Measurements from ENCODE around the gene MRPL44. TPM values are rescaled to one million over a fixed set of nuclear protein-coding genes. Genes with fewer than 3 reads are reported as not detected.

MRPL44 gene
- polyA plus RNA-seq, 3 donors: 7.5 to 28.4 (median 25.7) TPM

DNA sequence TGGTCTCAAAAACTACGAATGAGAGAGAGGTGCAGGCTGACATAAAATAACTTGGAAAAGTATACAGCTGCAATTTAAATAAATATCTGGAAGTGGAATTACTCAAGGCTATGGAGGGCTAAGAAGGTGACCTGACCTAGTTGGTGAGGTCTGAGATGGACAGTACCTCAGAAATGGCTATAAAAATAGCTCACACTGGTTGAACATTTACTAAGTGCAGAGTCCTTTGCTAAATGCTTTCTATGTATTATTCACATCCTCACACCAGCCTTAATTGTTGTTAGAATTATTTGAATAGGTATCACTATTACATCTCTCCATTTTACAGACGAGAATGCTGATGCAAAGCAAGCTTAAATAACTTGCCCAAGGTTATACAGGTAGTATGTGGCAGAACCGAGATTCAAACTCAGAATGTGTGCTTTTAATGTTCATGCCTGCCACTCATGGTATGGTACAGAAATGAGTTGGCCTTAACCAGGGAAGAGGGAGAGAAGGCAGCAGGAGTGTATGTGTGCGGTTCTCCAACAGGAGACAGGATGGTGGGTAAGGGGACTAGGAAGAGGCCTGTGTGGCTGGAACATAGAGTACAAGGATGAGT is 37.4 kb downstream of the MRPL44 start:
- Mint-ChIP-seq H3K27ac (no peak overlapping the region), H3K36me3 (no peaks in the 10 kb centered on the region), H3K4me3 (no peak overlapping the region), H3K9me3 (no peaks in the 10 kb centered on the region), H3K27me3 (ENCODE audit: low read depth in 3 of 3) (no peaks in the 10 kb centered on the region), H3K4me1 (peaks cover 1% of the 10 kb centered on the region)
- Histone ChIP-seq H3K9me3 (replicated peaks in 1 of 2; ENCODE audit: control insufficient read depth in 1 of 2, insufficient read depth in 1 of 2, low read length in 2 of 2) (no peaks in the 10 kb centered on the region), H4K20me1 (ENCODE audit: insufficient read depth, low read length) (no peaks in the 10 kb centered on the region), H3K36me3 (replicated peaks in 1 of 2; ENCODE audit: control insufficient read depth in 1 of 2, insufficient read depth in 2 of 2, low read length in 2 of 2) (no peaks in the 10 kb centered on the region), H3K4me1 (ENCODE audit: control insufficient read depth in 1 of 2, insufficient read depth in 2 of 2, low read length in 2 of 2) (no peaks in the 10 kb centered on the region), H3K4me2 (replicated peaks; ENCODE audit: extremely low read depth, low read length, poor library complexity, severe bottlenecking) (no peak overlapping the region), H3K27ac (ENCODE audit: low read depth in 1 of 2, low read length in 2 of 2) (no peak overlapping the region), H2AFZ (ENCODE audit: insufficient read depth, low read depth, low read length, poor library complexity, severe bottlenecking) (no peak overlapping the region), H3K27me3 (ENCODE audit: control insufficient read depth in 2 of 2, insufficient read depth in 2 of 2, low read length in 2 of 2) (no peaks in the 10 kb centered on the region), H3K79me2 (ENCODE audit: insufficient read depth, low read length) (no peaks in the 10 kb centered on the region), H3K4me3 (replicated peaks in 1 of 3; ENCODE audit: low read depth in 2 of 3, low read length in 3 of 3) (no peak overlapping the region), H3K9ac (ENCODE audit: insufficient read depth, low read length, poor library complexity, severe bottlenecking) (no peak overlapping the region)
- WGBS (ENCODE audit: insufficient coverage): 88% methylated on average over 3 of the region's 4 CpGs
- no peak for DNase-seq
- intact Hi-C loops (cut with micrococcal nuclease): loop anchor here (5.0 kb wide), 2 partner anchors 288 to 293 kb away; no protein-coding TSS in a partner anchor
- TF ChIP-seq, protein P1, sequence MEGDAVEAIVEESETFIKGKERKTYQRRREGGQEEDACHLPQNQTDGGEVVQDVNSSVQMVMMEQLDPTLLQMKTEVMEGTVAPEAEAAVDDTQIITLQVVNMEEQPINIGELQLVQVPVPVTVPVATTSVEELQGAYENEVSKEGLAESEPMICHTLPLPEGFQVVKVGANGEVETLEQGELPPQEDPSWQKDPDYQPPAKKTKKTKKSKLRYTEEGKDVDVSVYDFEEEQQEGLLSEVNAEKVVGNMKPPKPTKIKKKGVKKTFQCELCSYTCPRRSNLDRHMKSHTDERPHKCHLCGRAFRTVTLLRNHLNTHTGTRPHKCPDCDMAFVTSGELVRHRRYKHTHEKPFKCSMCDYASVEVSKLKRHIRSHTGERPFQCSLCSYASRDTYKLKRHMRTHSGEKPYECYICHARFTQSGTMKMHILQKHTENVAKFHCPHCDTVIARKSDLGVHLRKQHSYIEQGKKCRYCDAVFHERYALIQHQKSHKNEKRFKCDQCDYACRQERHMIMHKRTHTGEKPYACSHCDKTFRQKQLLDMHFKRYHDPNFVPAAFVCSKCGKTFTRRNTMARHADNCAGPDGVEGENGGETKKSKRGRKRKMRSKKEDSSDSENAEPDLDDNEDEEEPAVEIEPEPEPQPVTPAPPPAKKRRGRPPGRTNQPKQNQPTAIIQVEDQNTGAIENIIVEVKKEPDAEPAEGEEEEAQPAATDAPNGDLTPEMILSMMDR (IDR thresholded peaks at IDR 0.05): no peak

DNA sequence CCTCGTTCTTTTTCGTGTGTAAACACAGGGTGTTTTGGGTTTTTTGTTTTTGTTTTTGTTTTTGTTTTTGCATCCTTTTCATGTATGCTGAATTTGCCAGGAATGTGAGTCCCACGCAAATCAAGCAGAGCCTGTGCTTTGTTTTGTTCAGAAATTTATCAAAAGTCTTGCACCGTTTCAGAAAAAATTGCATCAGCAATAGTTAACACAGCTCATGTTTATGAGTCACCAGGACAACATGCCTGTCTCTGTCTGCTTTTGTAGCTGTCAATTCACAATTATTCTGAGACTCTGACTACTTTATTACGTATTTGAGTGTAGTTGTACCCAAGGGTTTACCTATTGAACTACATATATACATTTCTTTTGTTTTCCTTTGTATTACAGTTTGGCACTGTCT is 38.3 kb downstream of the MRPL44 start:
- intact Hi-C loops (cut with micrococcal nuclease): loop anchor here in 1 of 2 donors (5.0 kb wide), 1 partner anchor 292 kb away; no protein-coding TSS in a partner anchor
- Mint-ChIP-seq H3K4me3 (no peak overlapping the region), H3K27ac (no peak overlapping the region), H3K27me3 (ENCODE audit: low read depth in 3 of 3) (peaks cover 0 to 4% (median 0%) of the 10 kb centered on the region in 3 donors), H3K36me3 (no peaks in the 10 kb centered on the region), H3K4me1 (peaks cover 1% of the 10 kb centered on the region), H3K9me3 (peaks cover 0 to under 1% (median 0%) of the 10 kb centered on the region in 7 donors)
- Histone ChIP-seq H3K9me3 (replicated peaks in 1 of 2; ENCODE audit: control insufficient read depth in 1 of 2, insufficient read depth in 1 of 2, low read length in 2 of 2) (no peaks in the 10 kb centered on the region), H3K27ac (ENCODE audit: low read depth in 1 of 2, low read length in 2 of 2) (no peak overlapping the region), H3K27me3 (ENCODE audit: control insufficient read depth in 2 of 2, insufficient read depth in 2 of 2, low read length in 2 of 2) (no peaks in the 10 kb centered on the region), H3K9ac (ENCODE audit: insufficient read depth, low read length, poor library complexity, severe bottlenecking) (no peak overlapping the region), H2AFZ (ENCODE audit: insufficient read depth, low read depth, low read length, poor library complexity, severe bottlenecking) (no peak overlapping the region), H3K4me3 (replicated peaks in 1 of 3; ENCODE audit: low read depth in 2 of 3, low read length in 3 of 3) (no peak overlapping the region), H3K79me2 (ENCODE audit: insufficient read depth, low read length) (no peaks in the 10 kb centered on the region), H3K36me3 (replicated peaks in 1 of 2; ENCODE audit: control insufficient read depth in 1 of 2, insufficient read depth in 2 of 2, low read length in 2 of 2) (no peaks in the 10 kb centered on the region), H3K4me2 (replicated peaks; ENCODE audit: extremely low read depth, low read length, poor library complexity, severe bottlenecking) (no peak overlapping the region), H3K4me1 (ENCODE audit: control insufficient read depth in 1 of 2, insufficient read depth in 2 of 2, low read length in 2 of 2) (no peaks in the 10 kb centered on the region), H4K20me1 (ENCODE audit: insufficient read depth, low read length) (no peaks in the 10 kb centered on the region)
- no peak for DNase-seq
- TF ChIP-seq, protein P1 (IDR thresholded peaks at IDR 0.05): no peak
- WGBS (ENCODE audit: insufficient coverage): 81% methylated on average over 3 of the region's 5 CpGs

Data from CD14-positive monocyte (primary cell).